ENCODE measurements around the gene RARA. TPM values are rescaled to one million over a fixed set of nuclear protein-coding genes. Genes with fewer than 3 reads are reported as not detected.
A peak's percentile ranks its signal among the peaks of the same experiment; 100 is the strongest.

RARA gene
- total and polyA plus RNA-seq, 2 experiments from 2014 or later, result 7.4 to 15.9 TPM

- Mint-ChIP-seq H3K9me3 (no peaks in the 10 kb centered on the region), H3K36me3 (ENCODE audit: low read depth) (no peaks in the 10 kb centered on the region; the same call in 2 of the 3 replicates), H3K27me3 (ENCODE audit: insufficient read depth, low read depth, poor library complexity) (peaks cover 46% of the 10 kb centered on the region), H3K4me1 (peaks cover 83% of the 10 kb centered on the region), H3K27ac (no peak overlapping the region), H3K4me3 (peak overlapping the region; percentile 93)
- H3K9me2 ChIP-seq (ENCODE audit: insufficient read depth), result no peaks in the 10 kb centered on the region
- H3K36me3 ChIP-seq (ENCODE audit: insufficient read depth), result no peaks in the 10 kb centered on the region
- TF ChIP-seq EZH2 (IDR thresholded peaks at IDR 0.05; ENCODE audit: low read depth, unreplicated experiment) (no peak), CTCF (conservative IDR thresholded peaks at IDR 0.05; ENCODE audit: low read depth in 2 of 2) (peak in 1 of 2 experiments; percentile 16; a peak in 1 of 4 replicates)
- ATAC-seq, result peak; percentile 24
- peaks cover 14% of the 10 kb centered on the region; the same call in 1 of the 2 replicates for H3K79me2 ChIP-seq (replicated peaks; ENCODE audit: insufficient read depth)
- H3K27me3 ChIP-seq (ENCODE audit: insufficient read depth), result peaks cover 33% of the 10 kb centered on the region
- peaks cover 16% of the 10 kb centered on the region for H3F3A ChIP-seq (replicated peaks; ENCODE audit: low read depth)
- peak overlapping the region; percentile 95 for H2AFZ ChIP-seq
- no peak overlapping the region for H3K27ac ChIP-seq (ENCODE audit: low read depth)
- H3K4me3 ChIP-seq, result peak overlapping the region; percentile 89
- peak overlapping the region; percentile 91 for H3K4me2 ChIP-seq
- H4K20me1 ChIP-seq (replicated peaks; ENCODE audit: insufficient read depth), result peaks cover 7% of the 10 kb centered on the region
- peak; percentile 85 for DNase-seq (ENCODE audit: low spot score)
- peaks cover 26% of the 10 kb centered on the region for H3K4me1 ChIP-seq (ENCODE audit: insufficient read depth)
Measured at GRCh38 chr17:40316571-40317344, 7.8 kb downstream of the RARA start.

GRCh38 chr17:40317345-40317873 lies 8.4 kb downstream of the RARA start:
- H4K20me1 ChIP-seq (replicated peaks; ENCODE audit: insufficient read depth), result peaks cover 12% of the 10 kb centered on the region
- H3K79me2 ChIP-seq (replicated peaks; ENCODE audit: insufficient read depth), result peaks cover 15% of the 10 kb centered on the region; the same call in 1 of the 2 replicates
- Mint-ChIP-seq H3K9me3 (no peaks in the 10 kb centered on the region), H3K27ac (no peak overlapping the region), H3K4me3 (peak overlapping the region; percentile 93), H3K36me3 (ENCODE audit: low read depth) (no peaks in the 10 kb centered on the region; the same call in 2 of the 3 replicates), H3K4me1 (peaks cover 83% of the 10 kb centered on the region), H3K27me3 (ENCODE audit: insufficient read depth, low read depth, poor library complexity) (peaks cover 44% of the 10 kb centered on the region)
- peaks cover 26% of the 10 kb centered on the region for H3K4me1 ChIP-seq (ENCODE audit: insufficient read depth)
- ATAC-seq (peak; percentile 63), DNase-seq (ENCODE audit: low spot score) (peak; percentile 91)
- H3K36me3 ChIP-seq (ENCODE audit: insufficient read depth), result no peaks in the 10 kb centered on the region
- H3K27me3 ChIP-seq (ENCODE audit: insufficient read depth), result peaks cover 33% of the 10 kb centered on the region
- H3K9me2 ChIP-seq (ENCODE audit: insufficient read depth), result no peaks in the 10 kb centered on the region
- peak overlapping the region; percentile 89 for H3K4me3 ChIP-seq
- peak overlapping the region; percentile 28; the same call in 1 of the 2 replicates for H3K27ac ChIP-seq (ENCODE audit: low read depth)
- H2AFZ ChIP-seq, result peak overlapping the region; percentile 95
- H3K4me2 ChIP-seq, result peak overlapping the region; percentile 91
- TF ChIP-seq CREB1 (CRISPR knock-in tag; IDR thresholded peaks at IDR 0.05; ENCODE audit: low read depth) (peak; percentile 17; the same call in 1 of the 2 replicates), CTCF (conservative IDR thresholded peaks at IDR 0.05; ENCODE audit: low read depth in 2 of 2) (peak; percentile 59 to 64), ZNF331 (CRISPR knock-in tag; IDR thresholded peaks at IDR 0.05; ENCODE audit: low read depth) (no peak), NANOG (IDR thresholded peaks at IDR 0.05; ENCODE audit: borderline replicate concordance) (no peak), REST (IDR thresholded peaks at IDR 0.05; ENCODE audit: unreplicated experiment) (no peak), EZH2phosphoT487 (IDR thresholded peaks at IDR 0.05; ENCODE audit: unreplicated experiment) (no peak), POLR2AphosphoS5 (IDR thresholded peaks at IDR 0.05; ENCODE audit: low read depth) (no peak), JUNB (IDR thresholded peaks at IDR 0.05; ENCODE audit: unreplicated experiment) (no peak)
- H3F3A ChIP-seq (replicated peaks; ENCODE audit: low read depth), result peaks cover 16% of the 10 kb centered on the region
